HG03565 (cell line): ENCODE data around the gene ADH7.
"Not testable (repeated sequence)": the region's sequence is repeated elsewhere in the genome, so short reads cannot be mapped to it uniquely, and the experiment has no call there.

Experiments
- ATAC-seq: cut with Tn5 transposase; IDR thresholded peaks from one replicate; pipeline ENCODE4 v1.9.1; 2021; ENCODE audit warnings: mild to moderate bottlenecking, moderate library complexity; ENCODE audit not compliant: unreplicated experiment

Gene ADH7

GRCh38 chr4:99382745-99383360 lies 52.3 kb downstream of the ADH7 start:
- ATAC-seq = no peak

GRCh38 chr4:99381588-99382175 lies 53.5 kb downstream of the ADH7 start:
- no peak for ATAC-seq

- ATAC-seq = no peak
These were observed 55.6 kb downstream of the ADH7 start for GRCh38 chr4:99379571-99379970.

GRCh38 chr4:99378876-99379275 lies 56.3 kb downstream of the ADH7 start:
- ATAC-seq = no peak

GRCh38 chr4:99377341-99377740 lies 57.8 kb downstream of the ADH7 start:
- ATAC-seq = peak; percentile 41

- not testable (repeated sequence) for ATAC-seq
These were observed 62.7 kb downstream of the ADH7 start for GRCh38 chr4:99372464-99372863.

- not testable (repeated sequence) for ATAC-seq
These were observed 67.3 kb downstream of the ADH7 start for GRCh38 chr4:99367817-99368216.

- no peak for ATAC-seq
These were observed 68.7 kb downstream of the ADH7 start for GRCh38 chr4:99366491-99366890.

DNA sequence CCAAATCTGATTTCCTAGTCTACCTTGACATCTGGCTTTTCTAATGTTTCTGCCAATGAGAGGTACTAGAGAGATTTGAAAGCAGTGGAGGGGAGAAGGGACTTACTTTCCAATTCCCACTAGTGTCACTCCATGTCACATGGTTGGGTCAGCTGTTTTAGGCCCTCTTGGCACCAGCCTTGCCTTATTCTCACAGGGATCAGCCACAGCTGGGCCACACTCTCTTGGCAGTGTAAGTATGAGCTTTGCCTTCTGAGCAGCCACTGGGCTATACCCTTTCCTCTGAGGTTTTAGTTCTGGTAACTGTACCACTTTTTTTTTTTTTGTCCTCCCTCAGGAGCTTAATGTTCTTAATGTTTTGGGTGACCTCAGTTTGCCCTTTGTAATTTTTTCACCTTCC lies 72.4 kb downstream of the ADH7 start:
- ATAC-seq = no peak
